HTERT RPE-1 (cell line): ENCODE data around the gene MBD6.
"Not testable (repeated sequence)": the region's sequence is repeated elsewhere in the genome, so short reads cannot be mapped to it uniquely, and the experiment has no call there.

Source experiments
- in situ Hi-C: fragments of 300-500 bp; cut with MboI; formaldehyde crosslinking; loops from 4 replicates; pipeline ENCODE4 v1.14.3; 2020; ENCODE audit warnings: low sequenced_read_pairs

MBD6 gene

DNA sequence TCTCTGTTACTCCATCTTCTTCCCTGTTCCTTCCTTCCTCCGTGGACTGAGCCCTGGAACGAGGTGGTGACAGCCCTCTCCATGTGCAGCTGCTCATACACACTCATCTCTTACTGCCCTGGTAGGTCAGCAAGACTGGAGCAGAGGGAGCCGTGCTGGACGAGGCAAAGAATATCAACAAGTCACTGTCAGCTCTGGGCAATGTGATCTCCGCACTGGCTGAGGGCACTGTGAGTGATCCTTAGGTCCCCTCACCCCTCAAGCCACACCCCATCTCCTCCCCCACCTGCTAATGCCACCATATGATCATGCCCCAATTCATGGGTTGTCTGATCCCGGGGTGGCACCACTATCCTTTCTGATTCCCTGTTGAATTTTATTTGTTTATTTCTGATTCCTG, 46.2 kb downstream of the MBD6 start:
- in situ Hi-C loops = no loop called here

GRCh38 chr12:57569858-57570257, 47.2 kb downstream of the MBD6 start:
- in situ Hi-C loops = no loop called here

DNA sequence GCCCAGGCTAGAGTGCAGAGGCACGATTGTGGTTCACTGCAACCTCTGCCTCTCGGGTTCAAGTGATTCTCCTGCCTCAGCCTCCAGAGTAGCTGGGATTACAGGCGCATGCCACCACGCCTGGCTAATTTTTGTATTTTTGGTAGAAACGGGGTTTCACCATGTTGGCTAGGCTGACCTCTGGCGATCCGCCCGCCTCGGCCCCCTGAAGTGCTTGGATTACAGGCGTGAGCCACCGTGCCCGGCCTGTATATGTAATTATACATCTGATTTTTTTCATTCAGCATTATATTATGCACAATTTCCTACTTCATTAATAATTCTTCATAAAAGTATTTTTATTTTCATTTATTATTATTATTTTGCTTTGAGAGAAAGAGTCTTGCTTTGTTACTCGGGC, 47.8 kb downstream of the MBD6 start:
- in situ Hi-C loops = not testable (repeated sequence)

- in situ Hi-C loops = no loop called here
These were observed 49.5 kb downstream of the MBD6 start for GRCh38 chr12:57571926-57572762.

DNA sequence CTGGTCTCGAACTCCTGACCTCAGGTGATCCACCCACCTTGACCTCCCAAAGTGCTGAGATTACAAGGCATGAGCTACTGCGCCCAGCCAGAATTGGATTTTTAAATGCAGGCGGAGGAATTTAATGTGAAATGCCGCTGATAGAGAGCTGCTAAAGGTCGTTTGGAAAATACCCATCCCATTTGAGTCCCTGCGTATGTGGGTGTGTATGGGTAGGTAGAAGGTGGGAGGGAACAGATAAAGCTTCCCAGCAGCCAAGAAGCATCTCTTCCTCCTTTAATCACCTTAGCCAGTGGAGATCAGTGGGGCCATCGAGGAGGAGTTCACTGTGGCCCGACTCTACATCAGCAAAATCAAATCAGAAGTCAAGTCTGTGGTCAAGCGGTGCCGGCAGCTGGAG, 52.2 kb downstream of the MBD6 start:
- in situ Hi-C loops = no loop called here

GRCh38 chr12:57575771-57576612, 53.4 kb downstream of the MBD6 start:
- in situ Hi-C loops = no loop called here

GRCh38 chr12:57576613-57577160, 54.1 kb downstream of the MBD6 start:
- in situ Hi-C loops = no loop called here

GRCh38 chr12:57577981-57578758, 55.5 kb downstream of the MBD6 start:
- in situ Hi-C loops = no loop called here

DNA sequence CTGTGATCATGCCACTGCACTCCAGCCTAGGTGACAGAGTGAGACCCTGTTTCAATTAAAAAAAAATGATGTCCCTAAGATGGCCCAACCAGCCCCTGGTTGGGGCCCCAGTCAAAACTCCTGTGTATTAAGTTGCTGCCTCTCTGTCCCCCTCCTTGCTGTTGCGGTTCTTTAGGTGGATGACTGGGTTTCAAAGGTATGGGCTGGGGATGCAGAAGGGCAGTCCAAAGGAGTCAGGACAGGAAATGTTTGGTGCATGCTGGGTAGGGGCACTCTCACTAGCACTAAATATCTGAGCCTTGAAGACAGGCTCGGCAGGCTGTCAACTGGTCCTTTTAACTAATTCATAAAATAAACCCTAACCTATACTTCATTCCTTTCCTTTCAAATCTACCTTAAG, 56.4 kb downstream of the MBD6 start:
- in situ Hi-C loops = no loop called here
